Measurements from ENCODE around the gene PDK2.
"Not testable (repeated sequence)": the region's sequence is repeated elsewhere in the genome, so short reads cannot be mapped to it uniquely, and the experiment has no call there.

PDK2 gene

GRCh38 chr17:50058296-50058953 lies 36.7 kb upstream of the PDK2 start:
- no peak for DNase-seq

DNA sequence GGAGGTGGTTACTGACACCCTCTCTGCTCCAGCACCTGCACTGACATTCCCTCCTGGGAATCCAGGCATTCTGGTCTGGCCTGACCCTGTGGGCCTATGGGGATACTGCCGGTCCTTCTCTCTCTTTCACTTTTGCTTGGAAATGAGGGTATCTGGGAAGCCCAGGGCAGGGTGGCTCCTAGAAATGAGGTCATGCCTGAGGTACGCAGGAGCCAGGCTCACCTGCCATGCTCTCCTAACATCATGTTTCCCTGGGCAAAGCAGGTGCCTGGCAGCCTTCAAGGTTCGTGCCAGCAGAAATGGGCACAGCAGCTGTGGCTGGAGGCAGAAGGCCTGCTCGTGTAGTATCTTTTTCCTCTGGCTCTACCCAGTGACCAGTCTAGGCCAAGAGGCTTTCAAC lies 35.9 kb upstream of the PDK2 start:
- no peak for DNase-seq

DNA sequence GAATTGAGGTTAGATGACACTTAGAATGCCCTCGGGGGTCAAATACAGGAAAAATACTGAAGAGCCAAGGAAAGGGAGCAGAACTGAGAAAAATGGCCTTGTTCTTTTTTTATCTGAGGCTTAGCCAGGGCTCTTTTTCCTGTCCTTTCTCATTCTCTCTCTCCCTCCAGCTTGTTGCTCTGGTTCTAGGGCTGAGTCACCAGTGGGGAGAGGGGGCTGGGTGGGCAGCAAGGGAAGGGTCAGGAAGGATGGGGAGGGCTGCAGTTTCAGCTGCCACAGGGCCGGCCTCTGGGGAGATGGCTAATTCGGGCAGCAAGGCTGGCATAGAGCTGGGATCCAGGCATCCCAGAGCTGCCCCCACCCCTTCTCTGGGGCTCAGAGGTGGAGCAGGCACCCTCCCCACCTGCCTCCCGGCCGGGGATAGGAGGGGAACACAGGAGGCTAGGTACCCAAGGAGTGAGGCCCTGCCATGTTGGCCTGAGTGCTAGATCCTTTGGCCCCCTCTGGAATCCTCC lies 35.3 kb upstream of the PDK2 start:
- peak in 1 of 56 donors; percentile 11 for DNase-seq

GRCh38 chr17:50060951-50061712 lies 34.0 kb upstream of the PDK2 start:
- peak in 24 of 56 donors; percentile 6 to 57 (median 31) for DNase-seq

DNA sequence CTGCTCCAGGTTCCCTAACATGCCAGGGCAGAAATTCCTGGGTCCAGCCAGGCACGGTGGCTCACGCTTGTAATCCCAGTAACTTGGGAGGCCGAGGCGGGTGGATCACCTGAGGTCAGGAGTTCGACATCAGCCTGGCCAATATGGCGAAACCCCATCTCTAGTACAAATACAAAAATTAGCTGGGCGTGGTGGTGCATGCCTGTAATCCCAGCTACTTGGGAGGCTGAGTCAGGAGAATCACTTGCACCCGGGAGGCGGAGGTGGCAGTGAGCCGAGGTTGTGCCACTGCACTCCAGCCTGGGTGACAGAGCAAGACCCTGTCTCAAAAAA lies 33.5 kb upstream of the PDK2 start:
- DNase-seq: not testable (repeated sequence)

DNA sequence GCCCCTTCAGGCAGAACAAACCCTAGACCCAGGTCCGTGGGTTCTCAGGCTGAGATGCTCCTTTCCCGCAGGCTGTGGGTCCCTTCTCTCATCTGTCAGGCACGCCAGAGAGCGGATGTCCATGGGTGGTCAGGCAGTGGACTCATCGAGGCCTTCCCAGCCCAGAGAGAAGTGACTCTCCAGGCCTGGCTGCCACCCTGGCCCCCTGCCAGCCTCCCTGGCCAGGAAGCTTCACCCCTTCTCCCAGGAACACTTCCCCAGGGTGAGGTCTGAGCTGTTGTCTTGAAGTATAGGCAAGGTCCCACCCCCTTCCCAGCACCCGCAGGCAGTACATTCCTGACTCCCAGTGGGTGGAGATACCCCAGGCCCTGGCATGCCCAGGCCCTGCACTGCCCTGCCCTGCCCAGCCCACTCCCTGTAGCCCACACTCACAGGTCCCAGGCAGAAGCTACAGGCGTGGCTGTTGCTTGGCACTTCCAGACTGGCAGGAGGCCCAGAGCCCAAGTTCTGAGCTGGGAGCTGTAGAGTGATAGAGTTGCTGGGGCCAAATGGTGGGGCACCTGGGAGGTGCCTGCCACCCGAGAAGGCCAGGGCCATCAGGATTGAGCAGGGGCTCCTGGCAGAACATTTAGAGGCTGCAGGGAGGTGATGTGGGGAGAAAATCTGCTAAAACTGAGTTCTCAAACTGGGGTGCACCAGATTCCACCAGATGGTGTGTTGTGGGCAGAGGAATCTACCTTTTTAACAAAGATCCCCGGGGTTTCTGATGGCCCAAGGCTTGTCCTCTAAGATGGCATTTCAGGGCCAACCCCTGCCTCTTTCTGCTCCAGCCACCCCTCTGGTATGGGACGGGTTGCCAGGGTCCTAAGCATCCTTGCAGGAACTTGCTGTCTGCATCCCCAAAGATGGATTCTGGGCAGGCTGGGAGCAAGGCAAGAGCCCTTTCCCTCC lies 32.6 kb upstream of the PDK2 start:
- DNase-seq: peak in 7 of 56 donors; percentile 7 to 36 (median 13)

GRCh38 chr17:50063561-50064252 lies 31.4 kb upstream of the PDK2 start:
- no peak for DNase-seq

- peak in 10 of 56 donors; percentile 7 to 34 (median 13) for DNase-seq
These were observed 30.7 kb upstream of the PDK2 start for GRCh38 chr17:50064253-50065001.

DNA sequence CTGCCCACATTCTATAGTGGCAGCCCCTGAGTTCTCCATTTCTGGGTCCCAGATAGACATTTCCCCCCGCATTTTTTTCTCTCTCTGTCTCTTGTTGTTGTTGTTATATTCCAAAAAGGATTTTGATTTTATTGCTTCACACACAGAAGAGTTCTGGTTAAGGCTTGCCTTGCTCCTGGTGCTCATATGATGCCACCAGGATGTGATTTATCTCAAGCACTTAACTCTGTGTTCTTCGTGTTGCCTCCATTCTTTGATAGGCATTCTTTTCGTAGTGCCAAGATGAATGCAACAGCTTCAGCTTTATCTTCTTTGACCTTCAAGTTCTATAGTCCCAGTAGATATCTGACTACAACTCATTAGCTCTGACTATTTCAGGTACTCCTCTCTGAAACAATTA lies 30.1 kb upstream of the PDK2 start:
- no peak for DNase-seq

DNA sequence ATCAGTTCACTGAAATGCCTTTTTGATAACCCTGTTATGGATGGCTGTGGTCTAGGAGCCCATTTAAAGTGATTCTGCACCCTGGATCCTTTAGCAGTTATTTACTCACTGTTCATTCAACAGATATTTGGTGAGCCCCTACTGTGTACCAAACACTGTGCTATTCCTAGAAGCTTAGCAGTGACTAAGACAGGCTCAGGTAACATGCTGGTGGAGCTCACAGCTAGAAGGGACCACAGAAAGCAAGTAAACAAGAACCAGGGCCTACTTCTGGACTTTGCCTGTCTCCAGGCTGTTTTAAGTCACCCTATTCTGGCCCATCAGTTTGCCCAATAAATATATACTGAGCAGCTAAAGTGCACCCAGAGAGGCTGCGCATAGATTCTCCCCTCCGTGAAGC lies 28.2 kb upstream of the PDK2 start:
- DNase-seq: no peak

DNA sequence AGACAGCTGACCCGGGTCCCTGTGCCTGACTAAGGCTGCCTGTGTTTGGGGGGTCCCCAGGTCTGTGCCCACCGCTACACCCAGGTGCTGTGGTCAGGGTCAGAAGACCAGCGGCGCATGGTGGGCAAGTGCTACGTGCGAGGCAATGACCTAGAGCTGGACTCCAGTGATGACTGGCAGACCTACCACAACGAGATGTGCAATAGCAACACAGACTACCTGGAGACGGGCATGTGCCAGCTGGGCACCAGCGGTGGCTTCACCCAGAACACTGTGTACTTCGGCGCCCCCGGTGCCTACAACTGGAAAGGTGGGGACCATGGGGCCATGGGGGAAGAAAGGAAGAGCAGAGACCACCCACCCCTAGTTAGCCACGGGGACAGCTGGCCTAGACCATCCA lies 27.2 kb upstream of the PDK2 start:
- no peak for DNase-seq

DNA sequence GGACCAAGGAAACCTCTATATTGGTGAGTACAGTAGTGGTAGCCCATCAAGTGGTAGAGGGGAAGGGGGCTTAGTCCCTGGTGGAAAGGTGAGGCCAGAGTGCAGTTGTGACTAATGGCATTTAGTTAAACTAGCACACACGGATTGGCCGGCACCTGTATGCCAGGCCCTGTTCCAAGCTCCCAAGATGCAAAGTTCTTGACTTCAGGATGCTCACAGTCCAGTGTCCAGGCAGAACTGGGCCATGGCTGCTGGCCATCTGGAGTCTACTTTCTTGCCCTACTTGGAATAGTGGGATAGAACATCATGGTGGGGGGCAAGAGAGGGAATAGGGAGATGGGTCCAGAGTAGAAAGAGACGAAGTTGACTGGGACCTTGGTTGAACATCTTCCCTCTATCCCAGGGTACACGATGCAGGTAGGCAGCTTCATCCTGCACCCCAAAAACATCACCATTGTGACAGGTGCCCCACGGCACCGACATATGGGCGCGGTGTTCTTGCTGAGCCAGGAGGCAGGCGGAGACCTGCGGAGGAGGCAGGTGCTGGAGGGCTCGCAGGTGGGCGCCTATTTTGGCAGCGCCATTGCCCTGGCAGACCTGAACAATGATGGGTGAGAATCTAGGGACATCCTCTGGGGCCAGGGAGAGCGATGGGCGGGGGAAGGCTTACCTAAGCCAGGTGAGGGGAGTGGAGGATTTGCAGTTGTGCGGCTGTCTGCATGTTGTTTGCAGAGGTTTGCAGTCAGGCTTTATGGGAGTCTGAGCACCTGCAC lies 24.1 kb upstream of the PDK2 start:
- no peak for DNase-seq

- no peak for DNase-seq
These were observed 23.5 kb upstream of the PDK2 start for GRCh38 chr17:50071692-50072091.

DNA sequence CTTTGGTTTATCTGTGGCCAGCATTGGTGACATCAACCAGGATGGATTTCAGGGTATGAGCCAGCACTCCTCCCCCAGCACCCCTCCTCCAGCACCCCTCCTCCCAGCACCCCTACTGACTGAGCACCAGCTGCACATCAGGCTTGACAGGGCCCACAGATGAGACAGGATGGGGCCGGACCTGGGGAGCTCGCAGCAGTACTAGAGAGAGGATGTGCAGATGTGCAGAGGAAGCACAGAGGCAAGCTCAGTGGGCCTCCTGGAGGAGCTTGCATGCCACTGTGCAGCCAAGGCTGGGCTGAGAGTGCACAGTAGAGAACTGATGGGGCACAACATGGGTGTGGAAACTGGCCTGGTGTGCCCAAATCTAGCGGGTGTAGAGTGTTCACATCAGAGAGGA lies 23.0 kb upstream of the PDK2 start:
- no peak for DNase-seq

DNA sequence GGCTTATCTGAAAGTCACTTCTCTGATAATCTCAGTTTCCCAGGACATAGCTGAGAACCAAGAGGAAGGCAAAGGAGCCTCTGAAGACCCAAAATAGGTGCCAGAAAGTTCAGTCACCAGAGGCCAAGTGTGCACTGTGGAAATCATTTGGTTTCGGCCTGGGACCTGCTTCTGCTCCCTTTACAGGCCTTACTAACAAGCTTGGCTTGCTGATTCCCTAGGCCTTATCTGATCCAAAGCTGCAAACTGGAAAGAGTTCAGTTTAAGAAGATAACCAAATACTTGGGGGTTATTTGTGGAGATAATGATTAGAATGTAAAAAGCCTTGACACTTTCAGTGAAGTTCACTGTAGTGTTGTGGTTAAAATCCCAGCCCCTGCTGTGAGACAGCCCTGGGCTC lies 22.2 kb upstream of the PDK2 start:
- no peak for DNase-seq

GRCh38 chr17:50074227-50074626 lies 20.9 kb upstream of the PDK2 start:
- no peak for DNase-seq

DNA sequence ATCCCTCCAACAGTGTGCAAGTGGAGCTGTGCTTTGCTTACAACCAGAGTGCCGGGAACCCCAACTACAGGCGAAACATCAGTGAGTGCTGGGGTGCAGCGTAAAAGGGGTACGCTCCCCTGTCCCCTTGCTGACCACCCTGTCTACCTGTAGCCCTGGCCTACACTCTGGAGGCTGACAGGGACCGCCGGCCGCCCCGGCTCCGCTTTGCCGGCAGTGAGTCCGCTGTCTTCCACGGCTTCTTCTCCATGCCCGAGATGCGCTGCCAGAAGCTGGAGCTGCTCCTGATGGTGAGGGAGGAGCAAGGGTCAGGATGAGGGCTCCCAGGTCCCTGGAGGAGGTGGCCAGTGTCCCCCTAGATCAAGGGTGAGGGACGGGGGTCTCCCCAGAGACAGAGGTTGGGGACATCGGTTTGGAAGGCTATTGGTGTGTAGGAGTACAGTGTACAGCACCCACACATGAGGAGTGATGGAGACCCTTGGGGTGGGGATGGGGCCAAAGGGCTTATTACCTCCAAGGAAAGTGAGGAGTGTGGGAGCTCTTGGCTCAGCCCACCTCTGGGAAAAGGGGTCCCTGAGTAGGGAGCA lies 19.6 kb upstream of the PDK2 start:
- no peak for DNase-seq

GRCh38 chr17:50076221-50076590 lies 18.9 kb upstream of the PDK2 start:
- DNase-seq: no peak

DNA sequence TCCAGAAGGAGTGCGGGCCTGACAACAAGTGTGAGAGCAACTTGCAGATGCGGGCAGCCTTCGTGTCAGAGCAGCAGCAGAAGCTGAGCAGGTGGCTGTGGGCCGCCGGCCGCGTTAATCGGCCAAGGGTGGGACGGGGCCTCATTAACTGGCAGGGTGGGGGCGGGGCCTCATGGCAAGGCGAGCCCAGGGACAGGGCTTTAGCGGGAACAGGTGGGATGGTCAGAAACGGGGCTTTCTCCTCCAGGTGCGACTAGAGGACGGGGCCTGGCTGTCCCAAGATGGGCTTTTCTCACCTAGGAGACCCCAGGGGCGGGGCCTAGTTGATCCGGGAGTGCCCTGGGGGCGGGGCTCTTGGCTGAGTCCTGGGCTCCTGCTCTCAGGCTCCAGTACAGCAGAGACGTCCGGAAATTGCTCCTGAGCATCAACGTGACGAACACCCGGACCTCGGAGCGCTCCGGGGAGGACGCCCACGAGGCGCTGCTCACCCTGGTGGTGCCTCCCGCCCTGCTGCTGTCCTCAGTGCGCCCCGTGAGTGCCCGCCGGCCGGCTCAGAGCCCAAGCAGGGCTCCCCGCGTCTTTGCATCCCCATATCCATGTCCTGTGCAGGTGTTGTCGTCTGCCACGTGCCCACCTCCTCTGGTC lies 18.4 kb upstream of the PDK2 start:
- DNase-seq: no peak

All from amygdala (tissue), 56 donors.